ENCODE results near the gene IPO8.

IPO8 gene

GRCh38 chr12:30695199-30696102 lies at the start of gene IPO8:
TSS of gene IPO8 (minus strand) at chr12:30695869. CDS start at chr12:30695647, 222 bp downstream.
- peak; percentile 94 for DNase-seq

DNA sequence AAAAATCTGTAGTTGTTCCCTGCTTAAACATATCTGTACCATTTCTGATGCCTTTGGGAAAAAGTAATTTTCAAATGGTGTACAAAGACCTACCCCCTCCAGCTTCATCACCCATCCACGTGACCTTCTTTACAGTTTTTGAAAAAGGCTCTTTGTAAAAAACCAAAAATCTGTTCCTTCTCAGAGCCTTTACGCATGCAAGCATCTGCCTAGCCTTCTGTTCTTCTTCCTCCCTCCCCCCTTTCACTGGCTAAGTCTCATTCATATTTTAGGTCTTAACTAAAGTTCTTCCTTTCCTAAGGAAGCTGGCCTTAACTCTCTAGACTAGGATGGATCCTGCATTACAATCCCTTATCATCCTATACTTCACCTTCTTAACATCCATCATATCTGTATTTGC lies 48.7 kb upstream of the IPO8 start:
- DNase-seq: no peak

GRCh38 chr12:30740274-30740673 lies 44.6 kb upstream of the IPO8 start:
- DNase-seq: no peak

- no peak for DNase-seq
These were observed 43.4 kb upstream of the IPO8 start for GRCh38 chr12:30739020-30739419.

DNA sequence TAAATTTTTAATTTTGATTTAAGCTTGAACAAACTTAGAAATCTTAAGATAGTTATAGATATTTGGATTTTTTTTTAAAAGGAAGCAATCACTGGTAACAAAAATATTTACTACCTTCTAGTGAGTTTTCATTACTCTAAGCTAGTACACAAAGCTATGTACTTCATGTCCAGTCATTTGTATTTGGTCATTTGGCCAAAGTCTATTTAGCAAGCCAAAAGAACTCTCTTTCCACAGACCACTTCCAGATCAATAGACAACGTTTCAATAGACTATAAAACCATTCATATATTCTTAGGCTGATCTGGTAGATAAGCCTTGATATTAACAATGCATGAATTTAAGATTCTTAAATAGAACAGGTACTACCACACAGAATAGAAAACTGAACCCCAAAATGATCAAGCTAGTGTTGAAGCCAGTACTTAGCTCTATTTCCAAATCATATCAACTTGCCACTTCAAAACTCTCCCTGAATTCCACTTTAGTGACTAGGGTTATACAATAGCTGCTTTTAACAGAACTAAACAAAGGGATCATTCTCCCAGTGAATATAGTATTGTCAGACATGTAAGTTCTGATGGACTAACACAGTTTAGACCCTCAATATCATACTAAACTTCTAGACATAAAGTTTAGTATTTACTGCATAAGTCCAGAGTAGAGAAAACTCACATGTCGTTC lies 37.4 kb upstream of the IPO8 start:
- no peak for DNase-seq

GRCh38 chr12:30730011-30730410 lies 34.3 kb upstream of the IPO8 start:
- DNase-seq: no peak

DNA sequence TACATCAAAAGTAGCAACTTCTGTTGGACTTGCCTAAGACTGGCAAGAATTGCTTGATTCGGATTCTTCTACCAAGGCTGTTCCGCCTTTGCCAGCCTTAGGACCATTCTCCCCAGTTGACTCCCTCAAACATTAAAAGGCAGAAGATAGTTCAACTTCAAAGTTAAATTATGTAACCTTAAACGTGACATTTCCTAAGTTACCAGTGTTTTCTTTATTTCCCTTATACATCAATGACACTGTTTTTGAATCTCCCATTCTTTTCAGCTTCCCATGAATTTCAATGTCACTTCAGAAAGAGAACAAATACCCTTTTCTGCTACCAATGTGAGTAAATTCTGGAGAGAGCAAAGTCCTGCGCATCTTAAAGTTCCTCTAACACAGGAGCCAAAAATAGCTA lies 33.9 kb upstream of the IPO8 start:
- DNase-seq: no peak

DNA sequence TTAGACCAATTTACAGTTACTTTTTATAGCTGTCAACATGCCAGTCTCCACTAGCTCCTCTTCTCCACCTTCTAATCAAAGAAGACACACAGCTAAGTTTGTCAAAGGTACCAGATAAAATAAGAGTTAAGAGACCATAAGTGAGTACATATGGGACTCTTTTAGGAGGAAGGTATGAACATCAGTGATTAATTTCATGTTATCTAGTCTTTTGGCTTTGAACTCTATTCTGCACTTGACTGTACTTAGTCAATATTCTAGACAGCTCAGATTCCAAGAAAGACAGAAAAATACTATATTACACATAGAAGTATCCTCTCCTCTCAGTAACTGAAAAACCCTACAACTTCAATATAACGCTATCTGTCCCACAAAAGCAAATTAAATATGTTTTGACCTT lies 31.0 kb upstream of the IPO8 start:
- DNase-seq: no peak

DNA sequence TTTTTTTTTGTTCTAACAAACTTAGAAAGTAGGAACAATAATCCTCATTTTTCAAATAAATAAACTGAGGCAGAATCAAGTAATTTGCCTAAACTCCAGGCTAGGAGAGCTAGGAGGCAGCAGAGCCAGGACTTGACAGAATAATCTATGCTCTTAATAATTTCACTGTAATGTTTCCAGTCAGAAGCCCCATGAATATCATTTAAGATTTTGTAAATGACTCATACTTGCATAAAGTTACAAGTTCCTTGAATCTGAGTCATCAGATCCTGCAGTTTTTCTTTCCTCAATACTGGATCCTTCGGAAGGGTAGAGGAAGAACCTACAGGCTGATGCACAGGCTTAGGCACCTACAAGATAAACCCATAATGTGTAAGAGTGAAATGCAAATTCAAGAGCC lies 30.1 kb upstream of the IPO8 start:
- DNase-seq: no peak

DNA sequence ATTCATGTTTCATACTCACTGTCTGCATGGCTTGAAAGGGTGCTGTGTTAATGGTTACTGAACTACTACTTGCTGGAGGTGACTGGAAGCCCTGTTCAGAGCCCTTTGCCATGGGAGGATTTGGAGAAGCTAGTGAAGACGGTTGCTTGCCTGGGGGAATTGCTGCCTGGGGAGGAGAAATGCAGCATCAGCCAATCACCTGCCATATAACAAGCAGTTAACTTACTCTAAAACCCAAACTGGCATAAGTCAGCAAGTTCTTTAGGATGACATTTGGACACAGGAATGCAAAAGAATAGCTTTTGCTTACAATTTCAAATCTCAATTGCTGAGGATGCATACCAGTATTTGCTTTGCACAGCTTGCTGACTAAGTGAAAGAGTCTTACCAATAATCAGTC lies 23.4 kb upstream of the IPO8 start:
- DNase-seq: no peak

GRCh38 chr12:30707613-30708342 lies 12.1 kb upstream of the IPO8 start:
- no peak for DNase-seq

DNA sequence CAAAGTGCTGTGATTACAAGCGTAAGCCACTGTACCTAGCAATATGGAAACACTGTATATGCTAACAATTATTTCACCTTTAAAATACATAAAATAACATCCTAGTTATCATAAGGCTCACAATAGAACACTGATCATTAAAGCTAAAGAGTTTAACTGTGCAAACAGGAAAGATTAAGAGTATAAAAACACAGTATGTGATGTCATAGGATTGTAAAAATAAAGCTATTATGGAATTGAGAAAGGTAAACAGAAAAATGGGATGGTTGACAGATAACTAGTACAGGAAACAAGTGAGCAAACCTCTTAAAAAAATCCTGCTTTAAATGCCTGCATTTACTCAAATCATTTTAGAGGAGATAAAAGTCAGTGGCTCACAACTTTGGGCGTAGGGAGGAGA lies 10.8 kb upstream of the IPO8 start:
- no peak for DNase-seq

- no peak for DNase-seq
These were observed 5.4 kb upstream of the IPO8 start for GRCh38 chr12:30701056-30701455.

- no peak for DNase-seq
These were observed 4.7 kb upstream of the IPO8 start for GRCh38 chr12:30700216-30700900.

DNA sequence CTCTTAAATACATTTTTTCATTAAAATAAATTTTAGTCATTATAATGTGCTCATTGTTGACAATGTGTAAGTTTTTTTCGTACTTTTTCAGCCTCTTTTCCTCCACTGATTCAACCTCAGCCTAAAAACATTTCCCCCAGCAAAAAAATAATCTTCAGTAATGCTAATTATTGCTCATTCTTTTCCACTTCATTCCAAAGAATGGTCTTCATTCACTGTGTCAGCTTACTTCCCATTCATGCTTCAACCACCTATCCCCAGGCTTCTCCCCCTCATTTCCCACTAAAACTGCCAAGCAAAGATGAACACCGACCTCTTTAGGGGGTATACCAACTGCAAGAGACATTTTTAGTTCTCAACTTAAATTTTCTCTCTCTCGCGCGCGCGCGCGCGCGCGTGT lies 2.7 kb upstream of the IPO8 start:
- no peak for DNase-seq

DNA sequence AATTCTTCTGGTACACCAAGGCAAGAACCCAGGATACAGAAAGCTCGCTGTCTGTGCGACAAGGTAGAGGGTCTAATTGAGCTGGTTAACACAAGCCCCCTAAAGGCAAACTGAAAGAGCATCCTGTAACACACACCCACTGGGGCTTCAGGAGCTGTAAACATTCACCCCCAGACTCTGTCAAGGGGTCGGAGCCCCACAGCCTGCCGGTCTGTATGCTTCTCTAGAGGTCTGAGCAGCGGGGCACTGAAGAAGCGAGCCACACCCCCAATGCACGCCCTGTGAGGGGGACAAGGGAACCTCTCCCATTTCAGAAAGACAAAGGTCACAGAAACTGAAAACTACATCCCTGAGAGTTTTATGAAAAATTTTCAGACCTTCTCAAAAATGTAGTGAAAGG lies 1.3 kb upstream of the IPO8 start:
- no peak for DNase-seq

DNA sequence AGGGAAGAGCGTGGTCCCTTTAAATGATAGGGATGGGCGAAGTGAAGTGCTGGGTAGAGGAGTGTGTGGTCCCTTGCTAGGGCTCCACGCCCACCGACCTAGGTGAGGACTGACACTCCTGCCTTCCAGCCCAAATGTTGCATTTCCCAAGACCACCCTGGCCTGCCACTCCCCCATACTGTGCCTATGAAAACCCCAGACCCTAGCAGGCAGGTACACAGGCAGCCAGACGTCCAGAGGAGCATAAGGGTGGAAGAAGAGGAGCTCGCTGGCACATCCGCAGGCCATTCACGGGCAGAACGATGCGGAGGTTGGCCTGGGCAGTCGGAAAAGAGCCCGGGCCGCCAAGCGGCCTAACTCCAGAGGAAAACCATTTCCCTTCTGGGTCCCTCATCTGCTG lies 817 bp upstream of the IPO8 start:
- no peak for DNase-seq

DNA sequence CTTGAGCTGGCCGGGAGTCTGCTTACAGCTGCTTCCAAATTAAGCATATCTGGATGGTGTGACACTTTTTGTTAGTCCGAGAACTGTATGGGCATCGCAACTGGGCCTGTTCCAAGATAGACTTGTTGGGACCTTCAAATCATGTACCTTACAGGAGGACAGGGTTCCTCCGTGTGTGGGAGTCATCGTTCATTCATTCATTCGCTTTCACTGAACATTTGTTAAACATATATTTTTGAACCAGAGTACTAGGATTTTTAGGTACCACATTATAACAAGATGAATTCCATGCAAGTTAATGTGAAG lies 387 bp upstream of the IPO8 start:
- DNase-seq: no peak

DNA sequence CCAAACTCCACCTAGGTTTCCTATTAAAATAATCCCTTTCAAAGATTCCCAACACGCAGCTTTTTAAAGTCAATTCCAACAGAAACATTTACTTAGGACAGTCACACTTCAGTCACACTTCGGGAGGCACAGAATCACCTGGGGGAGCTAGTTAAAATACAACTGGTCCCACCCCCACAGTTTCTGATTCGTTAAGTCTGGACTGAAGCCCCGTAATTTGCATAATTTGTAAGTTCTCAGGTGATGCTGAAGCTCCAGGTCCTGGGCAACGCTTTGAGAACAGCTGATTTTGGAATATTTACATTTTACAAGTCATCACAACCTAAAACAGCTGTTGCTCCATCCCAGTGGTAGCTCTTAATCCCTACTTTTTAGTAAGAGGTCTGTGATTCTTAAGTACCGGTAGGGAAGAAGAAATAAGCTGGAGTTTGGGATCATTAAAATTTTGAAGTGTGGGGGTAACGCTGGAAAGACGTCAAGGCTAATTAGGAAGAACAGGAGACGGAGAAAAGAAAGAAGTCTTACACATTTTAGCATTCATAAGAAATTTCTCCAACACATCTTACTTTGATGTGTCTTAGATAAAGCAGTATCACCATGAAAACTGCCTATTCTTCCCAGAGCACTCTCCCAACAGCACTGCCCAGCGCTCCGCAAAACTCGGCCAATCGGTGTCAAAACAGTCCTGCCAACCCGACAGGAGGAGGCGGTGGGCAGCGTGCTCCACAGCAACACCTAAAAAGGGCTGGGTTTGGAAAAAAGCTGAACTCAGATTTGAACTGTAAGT lies 1.1 kb downstream of the IPO8 start:
- DNase-seq: peak; percentile 64

DNA sequence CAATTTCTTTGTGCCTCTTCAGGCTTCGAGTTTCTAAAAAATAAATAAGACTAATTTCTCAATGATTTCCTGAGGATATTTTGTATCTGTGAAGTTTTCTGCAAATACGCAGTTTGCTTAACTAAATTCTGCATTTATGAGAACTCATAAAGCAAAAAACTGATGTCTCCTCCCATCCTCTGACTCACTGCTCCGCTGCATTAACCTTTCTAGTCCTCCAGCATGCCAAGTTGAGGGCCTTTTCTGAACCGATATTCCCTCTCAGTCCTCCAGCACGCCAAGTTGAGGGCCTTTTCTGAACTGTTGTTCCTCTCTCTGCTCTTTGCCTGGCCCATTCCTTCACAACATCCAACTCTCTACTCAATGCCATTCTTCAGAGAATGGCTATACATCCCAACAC lies 3.2 kb downstream of the IPO8 start:
- DNase-seq: no peak

GRCh38 chr12:30691122-30691879 lies 4.4 kb downstream of the IPO8 start:
- DNase-seq: no peak
